ENCODE results near the gene HDAC5.

The HDAC5 gene

DNA sequence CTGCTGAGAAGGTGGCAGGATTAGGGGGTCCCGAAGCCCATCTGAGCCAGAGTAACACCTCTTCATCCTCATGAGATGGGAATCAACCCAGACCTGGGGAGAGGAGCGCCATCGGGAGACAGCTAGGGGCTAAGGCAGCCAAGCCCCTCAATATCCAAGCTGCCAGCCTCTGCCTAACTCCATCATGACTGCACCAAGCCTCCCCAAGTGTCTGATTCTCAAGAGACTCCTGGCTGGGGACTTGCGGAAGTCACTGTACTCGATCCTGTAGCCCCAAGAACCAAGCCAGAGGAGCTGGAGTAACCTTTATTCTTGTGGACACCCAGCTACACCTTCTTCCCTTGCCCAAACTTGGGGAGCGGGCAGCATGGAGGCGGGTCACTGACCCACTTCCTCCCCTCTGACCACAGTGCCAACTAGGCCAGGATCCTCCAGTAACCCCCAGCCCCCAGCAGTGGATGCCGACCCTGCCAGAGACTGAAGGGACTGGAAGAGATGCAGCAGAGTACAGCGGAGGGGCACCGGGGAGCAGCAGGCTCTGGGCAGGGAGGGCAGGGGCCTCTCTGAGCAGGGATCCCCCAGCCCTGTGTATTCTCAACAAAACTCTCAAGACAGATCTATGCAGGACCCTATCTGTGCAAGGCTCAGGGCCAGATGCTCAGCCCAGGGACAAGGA is 13.3 kb downstream of the HDAC5 start (continued):
- TF ChIP-seq, protein P1, sequence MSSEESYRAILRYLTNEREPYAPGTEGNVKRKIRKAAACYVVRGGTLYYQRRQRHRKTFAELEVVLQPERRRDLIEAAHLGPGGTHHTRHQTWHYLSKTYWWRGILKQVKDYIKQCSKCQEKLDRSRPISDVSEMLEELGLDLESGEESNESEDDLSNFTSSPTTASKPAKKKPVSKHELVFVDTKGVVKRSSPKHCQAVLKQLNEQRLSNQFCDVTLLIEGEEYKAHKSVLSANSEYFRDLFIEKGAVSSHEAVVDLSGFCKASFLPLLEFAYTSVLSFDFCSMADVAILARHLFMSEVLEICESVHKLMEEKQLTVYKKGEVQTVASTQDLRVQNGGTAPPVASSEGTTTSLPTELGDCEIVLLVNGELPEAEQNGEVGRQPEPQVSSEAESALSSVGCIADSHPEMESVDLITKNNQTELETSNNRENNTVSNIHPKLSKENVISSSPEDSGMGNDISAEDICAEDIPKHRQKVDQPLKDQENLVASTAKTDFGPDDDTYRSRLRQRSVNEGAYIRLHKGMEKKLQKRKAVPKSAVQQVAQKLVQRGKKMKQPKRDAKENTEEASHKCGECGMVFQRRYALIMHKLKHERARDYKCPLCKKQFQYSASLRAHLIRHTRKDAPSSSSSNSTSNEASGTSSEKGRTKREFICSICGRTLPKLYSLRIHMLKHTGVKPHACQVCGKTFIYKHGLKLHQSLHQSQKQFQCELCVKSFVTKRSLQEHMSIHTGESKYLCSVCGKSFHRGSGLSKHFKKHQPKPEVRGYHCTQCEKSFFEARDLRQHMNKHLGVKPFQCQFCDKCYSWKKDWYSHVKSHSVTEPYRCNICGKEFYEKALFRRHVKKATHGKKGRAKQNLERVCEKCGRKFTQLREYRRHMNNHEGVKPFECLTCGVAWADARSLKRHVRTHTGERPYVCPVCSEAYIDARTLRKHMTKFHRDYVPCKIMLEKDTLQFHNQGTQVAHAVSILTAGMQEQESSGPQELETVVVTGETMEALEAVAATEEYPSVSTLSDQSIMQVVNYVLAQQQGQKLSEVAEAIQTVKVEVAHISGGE (tag by site-specific recombination; conservative IDR thresholded peaks at IDR 0.05; ENCODE audit: low read depth), result no peak
- TF ChIP-seq, protein P2, sequence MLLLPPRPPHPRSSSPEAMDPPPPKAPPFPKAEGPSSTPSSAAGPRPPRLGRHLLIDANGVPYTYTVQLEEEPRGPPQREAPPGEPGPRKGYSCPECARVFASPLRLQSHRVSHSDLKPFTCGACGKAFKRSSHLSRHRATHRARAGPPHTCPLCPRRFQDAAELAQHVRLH (tag by site-specific recombination; IDR thresholded peaks at IDR 0.05), result no peak
- TF ChIP-seq, protein P3, sequence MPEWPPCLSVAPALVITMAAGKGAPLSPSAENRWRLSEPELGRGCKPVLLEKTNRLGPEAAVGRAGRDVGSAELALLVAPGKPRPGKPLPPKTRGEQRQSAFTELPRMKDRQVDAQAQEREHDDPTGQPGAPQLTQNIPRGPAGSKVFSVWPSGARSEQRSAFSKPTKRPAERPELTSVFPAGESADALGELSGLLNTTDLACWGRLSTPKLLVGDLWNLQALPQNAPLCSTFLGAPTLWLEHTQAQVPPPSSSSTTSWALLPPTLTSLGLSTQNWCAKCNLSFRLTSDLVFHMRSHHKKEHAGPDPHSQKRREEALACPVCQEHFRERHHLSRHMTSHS (tag by site-specific recombination; IDR thresholded peaks at IDR 0.05), result no peak
- no peak for TF ChIP-seq MYNN (tag by site-specific recombination; IDR thresholded peaks at IDR 0.05; ENCODE audit: borderline replicate concordance)
- TF ChIP-seq ZNF549 (tag by site-specific recombination; IDR thresholded peaks at IDR 0.05), result no peak

DNA sequence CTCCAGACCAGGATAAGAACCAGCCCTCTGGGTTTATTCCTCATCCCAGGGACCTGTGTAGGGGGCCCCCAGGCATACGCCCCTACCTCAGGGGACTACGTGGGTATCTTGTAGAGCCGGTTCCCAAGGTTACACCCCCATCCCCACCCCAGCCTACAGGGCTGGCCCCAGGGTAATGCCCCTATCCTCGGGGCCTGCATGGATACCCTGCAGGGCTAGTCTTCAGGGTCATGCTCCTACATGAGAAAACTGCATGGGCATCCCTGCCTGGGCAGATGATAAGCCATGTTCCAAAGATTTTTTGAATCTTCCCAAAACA is 14.2 kb downstream of the HDAC5 start:
- no peaks in the 10 kb centered on the region for H3K9me3 ChIP-seq (ENCODE audit: control insufficient read depth, insufficient read depth, low read depth, low read length)
- TF ChIP-seq, protein P4, sequence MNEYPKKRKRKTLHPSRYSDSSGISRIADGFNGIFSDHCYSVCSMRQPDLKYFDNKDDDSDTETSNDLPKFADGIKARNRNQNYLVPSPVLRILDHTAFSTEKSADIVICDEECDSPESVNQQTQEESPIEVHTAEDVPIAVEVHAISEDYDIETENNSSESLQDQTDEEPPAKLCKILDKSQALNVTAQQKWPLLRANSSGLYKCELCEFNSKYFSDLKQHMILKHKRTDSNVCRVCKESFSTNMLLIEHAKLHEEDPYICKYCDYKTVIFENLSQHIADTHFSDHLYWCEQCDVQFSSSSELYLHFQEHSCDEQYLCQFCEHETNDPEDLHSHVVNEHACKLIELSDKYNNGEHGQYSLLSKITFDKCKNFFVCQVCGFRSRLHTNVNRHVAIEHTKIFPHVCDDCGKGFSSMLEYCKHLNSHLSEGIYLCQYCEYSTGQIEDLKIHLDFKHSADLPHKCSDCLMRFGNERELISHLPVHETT (tag by site-specific recombination; IDR thresholded peaks at IDR 0.05), result no peak
- TF ChIP-seq ZNF510 (tag by site-specific recombination; IDR thresholded peaks at IDR 0.05; ENCODE audit: insufficient replicate concordance) (no peak), ZNF174 (tag by site-specific recombination; IDR thresholded peaks at IDR 0.05) (no peak), ZNF133 (tag by site-specific recombination; IDR thresholded peaks at IDR 0.05) (no peak), ZNF366 (tag by site-specific recombination; conservative IDR thresholded peaks at IDR 0.05) (no peak), ZSCAN30 (tag by site-specific recombination; IDR thresholded peaks at IDR 0.05) (no peak), ZNF324 (tag by site-specific recombination; IDR thresholded peaks at IDR 0.05) (no peak), ZNF202 (tag by site-specific recombination; IDR thresholded peaks at IDR 0.05; ENCODE audit: borderline replicate concordance) (no peak), ZNF114 (tag by site-specific recombination; IDR thresholded peaks at IDR 0.05) (no peak), ZNF549 (tag by site-specific recombination; IDR thresholded peaks at IDR 0.05) (no peak)
- TF ChIP-seq, protein P5, sequence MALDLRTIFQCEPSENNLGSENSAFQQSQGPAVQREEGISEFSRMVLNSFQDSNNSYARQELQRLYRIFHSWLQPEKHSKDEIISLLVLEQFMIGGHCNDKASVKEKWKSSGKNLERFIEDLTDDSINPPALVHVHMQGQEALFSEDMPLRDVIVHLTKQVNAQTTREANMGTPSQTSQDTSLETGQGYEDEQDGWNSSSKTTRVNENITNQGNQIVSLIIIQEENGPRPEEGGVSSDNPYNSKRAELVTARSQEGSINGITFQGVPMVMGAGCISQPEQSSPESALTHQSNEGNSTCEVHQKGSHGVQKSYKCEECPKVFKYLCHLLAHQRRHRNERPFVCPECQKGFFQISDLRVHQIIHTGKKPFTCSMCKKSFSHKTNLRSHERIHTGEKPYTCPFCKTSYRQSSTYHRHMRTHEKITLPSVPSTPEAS (tag by site-specific recombination; IDR thresholded peaks at IDR 0.05), result no peak
- TF ChIP-seq, protein P6, sequence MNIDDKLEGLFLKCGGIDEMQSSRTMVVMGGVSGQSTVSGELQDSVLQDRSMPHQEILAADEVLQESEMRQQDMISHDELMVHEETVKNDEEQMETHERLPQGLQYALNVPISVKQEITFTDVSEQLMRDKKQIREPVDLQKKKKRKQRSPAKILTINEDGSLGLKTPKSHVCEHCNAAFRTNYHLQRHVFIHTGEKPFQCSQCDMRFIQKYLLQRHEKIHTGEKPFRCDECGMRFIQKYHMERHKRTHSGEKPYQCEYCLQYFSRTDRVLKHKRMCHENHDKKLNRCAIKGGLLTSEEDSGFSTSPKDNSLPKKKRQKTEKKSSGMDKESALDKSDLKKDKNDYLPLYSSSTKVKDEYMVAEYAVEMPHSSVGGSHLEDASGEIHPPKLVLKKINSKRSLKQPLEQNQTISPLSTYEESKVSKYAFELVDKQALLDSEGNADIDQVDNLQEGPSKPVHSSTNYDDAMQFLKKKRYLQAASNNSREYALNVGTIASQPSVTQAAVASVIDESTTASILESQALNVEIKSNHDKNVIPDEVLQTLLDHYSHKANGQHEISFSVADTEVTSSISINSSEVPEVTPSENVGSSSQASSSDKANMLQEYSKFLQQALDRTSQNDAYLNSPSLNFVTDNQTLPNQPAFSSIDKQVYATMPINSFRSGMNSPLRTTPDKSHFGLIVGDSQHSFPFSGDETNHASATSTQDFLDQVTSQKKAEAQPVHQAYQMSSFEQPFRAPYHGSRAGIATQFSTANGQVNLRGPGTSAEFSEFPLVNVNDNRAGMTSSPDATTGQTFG (tag by site-specific recombination; IDR thresholded peaks at IDR 0.05; ENCODE audit: borderline replicate concordance), result no peak
- TF ChIP-seq, protein P7, sequence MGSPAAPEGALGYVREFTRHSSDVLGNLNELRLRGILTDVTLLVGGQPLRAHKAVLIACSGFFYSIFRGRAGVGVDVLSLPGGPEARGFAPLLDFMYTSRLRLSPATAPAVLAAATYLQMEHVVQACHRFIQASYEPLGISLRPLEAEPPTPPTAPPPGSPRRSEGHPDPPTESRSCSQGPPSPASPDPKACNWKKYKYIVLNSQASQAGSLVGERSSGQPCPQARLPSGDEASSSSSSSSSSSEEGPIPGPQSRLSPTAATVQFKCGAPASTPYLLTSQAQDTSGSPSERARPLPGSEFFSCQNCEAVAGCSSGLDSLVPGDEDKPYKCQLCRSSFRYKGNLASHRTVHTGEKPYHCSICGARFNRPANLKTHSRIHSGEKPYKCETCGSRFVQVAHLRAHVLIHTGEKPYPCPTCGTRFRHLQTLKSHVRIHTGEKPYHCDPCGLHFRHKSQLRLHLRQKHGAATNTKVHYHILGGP (tag by site-specific recombination; IDR thresholded peaks at IDR 0.05), result no peak
- TF ChIP-seq, protein P8, sequence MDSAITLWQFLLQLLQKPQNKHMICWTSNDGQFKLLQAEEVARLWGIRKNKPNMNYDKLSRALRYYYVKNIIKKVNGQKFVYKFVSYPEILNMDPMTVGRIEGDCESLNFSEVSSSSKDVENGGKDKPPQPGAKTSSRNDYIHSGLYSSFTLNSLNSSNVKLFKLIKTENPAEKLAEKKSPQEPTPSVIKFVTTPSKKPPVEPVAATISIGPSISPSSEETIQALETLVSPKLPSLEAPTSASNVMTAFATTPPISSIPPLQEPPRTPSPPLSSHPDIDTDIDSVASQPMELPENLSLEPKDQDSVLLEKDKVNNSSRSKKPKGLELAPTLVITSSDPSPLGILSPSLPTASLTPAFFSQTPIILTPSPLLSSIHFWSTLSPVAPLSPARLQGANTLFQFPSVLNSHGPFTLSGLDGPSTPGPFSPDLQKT (IDR thresholded peaks at IDR 0.05; ENCODE audit: borderline replicate concordance, low read depth, low read length), result no peak
- POLR2A ChIA-PET, result interaction anchor here (0.6 to 5.1 kb wide), 7 partner anchors 9 to 43 kb away, joined by 3 to 34 read pairs (median 3); partner anchors contain the start of genes HDAC5 and LSM12
- H3K36me3 ChIP-seq (ENCODE audit: control insufficient read depth in 2 of 2, insufficient read depth in 1 of 2, low read length in 2 of 2), result peaks cover 0 to 16% of the 10 kb centered on the region in 2 experiments; a peak in 1 of 3 replicates
- H3K27ac ChIP-seq (ENCODE audit: extremely low read depth, low read depth, low read length), result no peak overlapping the region
- CTCF ChIA-PET, result interaction anchor here (0.5 to 1.8 kb wide), 6 partner anchors 12 to 165 kb away, joined by 3 to 8 read pairs (median 3); partner anchors contain the start of gene HDAC5
- H3K4me3 ChIP-seq (ENCODE audit: low read depth, low read length), result no peak overlapping the region
- peaks cover 24% of the 10 kb centered on the region for H3K4me1 ChIP-seq (ENCODE audit: control insufficient read depth, insufficient read depth, low read length)
